ENCODE results near the gene TERB1.
A peak's percentile ranks its signal among the peaks of the same experiment; 100 is the strongest.

The TERB1 gene
- total RNA-seq = 0 to 0.23 (median 0.06) reads per million in 4 donors

- no peak for DNase-seq
Observed at GRCh38 chr16:66801320-66802105, at the start of gene TERB1. TERB1 (minus strand) TSS chr16:66801584; CDS start chr16:66796798, 4,786 bp downstream.

DNA sequence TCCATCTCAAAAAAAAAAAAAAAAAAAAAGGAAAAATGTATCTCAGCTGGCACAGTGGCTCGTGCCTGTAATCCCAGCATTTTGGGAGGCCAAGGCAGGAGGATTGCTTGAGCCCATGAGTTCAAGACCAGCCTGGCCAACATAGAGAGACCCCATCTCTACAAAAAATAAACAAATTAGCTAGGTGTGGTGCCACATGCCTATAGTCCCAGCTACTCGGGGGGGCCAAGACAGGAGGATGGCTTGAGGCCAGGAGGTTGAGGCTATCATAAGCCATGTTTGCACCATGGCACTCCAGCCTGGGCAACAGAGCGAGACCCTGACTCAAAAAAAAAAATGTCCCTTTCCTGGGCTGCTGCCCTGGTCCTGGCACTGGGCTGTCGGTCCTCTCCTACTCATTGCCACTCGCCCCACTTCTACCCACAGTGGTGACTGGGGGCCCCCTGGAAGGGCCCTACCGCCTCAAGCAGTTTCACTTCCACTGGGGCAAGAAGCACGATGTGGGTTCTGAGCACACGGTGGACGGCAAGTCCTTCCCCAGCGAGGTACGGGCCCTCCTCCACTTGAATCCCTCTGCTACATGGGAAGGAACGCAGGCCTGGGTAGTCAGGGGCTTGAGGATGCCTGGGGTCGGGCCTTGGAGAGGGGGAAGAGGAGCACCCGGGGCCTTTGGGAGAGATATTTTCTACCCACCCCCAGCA is 48.9 kb upstream of the TERB1 start:
- DNase-seq = no peak

DNA sequence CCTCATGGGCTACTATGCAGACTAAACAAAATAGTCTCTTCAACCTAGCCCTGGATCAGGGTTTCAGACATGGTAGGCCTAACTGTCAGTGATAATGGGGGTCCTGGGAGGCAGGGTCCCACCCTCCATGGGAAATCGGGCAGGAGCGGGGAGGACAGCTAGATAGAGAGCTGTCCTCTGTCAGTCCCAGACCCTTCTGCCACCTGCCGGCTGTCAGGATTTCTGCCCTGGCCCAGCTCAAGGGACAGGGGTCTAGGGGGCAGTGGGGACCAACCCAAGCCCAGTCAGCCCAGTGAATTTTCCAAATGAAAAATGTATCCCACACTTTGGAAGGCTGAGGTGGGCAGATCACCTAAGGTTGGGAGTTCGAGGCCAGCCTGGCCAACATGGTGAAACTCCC is 48.2 kb upstream of the TERB1 start:
- no peak for DNase-seq

DNA sequence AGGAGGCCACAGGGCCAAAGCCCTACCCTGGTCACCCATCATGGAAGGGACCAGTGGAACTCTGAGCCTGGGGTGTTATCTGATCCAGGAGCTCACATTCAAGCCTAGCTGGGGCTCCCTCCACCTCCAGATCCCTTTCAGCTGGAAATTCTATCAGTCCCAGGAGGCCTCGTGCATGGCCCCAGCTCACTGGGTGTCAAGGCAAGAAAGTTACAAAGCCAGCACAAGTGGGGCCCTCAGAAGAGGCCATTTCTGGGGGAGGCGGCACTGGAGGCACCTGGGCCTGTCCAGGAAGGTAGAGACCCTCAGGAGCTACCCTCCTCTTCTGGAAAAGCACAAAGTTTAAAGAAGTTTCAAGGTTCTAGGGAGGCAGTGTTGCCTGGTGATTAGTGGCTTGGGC is 47.6 kb upstream of the TERB1 start:
- DNase-seq = no peak

- DNase-seq = no peak
Observed at GRCh38 chr16:66848172-66848571, 46.8 kb upstream of the TERB1 start.

DNA sequence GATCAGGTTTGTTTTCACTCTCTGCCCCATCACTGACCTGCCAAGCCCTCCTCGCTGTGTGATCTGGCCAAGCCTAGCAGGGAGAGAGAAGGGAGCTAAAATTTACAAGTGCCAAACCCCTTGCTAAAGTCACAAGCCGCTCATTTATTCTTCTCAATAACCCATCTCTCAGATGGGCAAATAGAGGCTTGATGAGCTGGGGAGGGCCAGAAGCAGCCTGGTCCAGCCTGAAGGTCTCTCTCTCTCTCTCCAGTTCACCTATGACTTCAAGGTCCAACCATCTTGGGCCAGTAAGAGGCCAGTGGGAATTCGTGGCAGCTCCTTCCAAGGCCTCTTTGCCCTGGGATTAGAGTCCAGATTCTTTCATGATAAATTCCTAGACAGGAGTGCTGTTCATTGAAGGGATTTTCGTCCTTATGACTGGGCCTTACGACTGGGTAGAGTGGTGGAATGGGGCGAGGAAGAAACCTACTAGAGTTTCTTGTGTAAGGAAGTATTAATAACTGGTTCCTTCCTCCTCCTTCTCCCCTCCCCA is 46.2 kb upstream of the TERB1 start:
- DNase-seq = no peak

DNA sequence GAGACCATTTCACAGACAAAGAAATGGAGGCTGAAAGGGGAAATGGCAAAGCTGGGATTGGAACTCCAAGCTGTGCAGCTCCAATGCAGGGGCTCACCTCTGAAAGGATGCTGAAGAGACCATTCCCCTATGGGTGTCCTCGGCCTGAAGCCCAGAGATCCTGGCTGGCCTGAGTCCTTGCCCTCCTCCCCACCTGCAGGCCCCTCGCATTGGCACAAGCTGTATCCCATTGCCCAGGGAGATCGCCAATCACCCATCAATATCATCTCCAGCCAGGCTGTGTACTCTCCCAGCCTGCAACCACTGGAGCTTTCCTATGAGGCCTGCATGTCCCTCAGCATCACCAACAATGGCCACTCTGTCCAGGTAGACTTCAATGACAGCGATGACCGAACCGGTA is 45.4 kb upstream of the TERB1 start:
- no peak for DNase-seq

DNA sequence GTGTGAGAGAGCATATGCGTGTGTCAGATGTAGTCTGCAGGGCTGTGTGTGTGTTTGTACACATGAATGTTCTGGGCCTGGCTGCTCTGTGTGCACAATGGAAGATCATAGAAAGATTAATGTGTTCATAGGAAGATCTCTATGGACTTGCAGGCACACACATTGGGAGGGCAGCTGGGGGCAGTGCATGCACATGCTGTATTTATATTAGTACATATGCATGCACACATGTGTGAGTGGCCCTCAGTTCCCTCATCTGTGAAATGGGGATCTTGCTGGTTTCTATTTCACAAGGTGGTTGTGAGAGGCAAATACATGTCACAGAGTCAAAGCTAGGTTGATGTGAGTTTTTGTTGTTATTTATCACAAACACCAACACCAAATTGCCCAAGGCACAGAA is 44.9 kb upstream of the TERB1 start:
- DNase-seq = no peak

DNA sequence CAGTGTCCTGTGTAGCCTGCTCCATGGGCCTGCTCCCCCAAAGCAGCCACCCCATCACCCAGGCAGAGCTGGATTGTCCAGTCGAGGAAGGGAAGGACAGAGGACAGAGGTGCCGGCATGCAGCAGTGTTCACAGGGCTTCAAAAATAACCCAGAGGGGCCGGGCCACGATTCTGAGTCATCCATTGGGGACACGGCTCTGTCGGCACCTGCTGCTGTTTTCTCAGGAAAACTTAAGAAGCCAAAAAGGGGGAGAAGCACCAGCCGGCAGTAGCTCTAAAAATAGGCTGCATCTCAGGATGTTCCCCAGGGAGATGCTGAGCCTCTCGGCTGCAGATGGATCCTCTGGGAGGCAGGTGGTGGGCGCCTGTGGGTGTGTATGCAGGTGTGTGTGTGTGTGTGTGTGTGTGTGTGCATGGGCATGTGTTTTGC is 44.4 kb upstream of the TERB1 start:
- no peak for DNase-seq

- no peak for DNase-seq
Observed at GRCh38 chr16:66845080-66845410, 43.7 kb upstream of the TERB1 start.

GRCh38 chr16:66844342-66845079 is 43.1 kb upstream of the TERB1 start, which contains the start of gene CA7:
CA7 (plus strand) TSS chr16:66844414; CDS start chr16:66844488, 74 bp downstream.
- DNase-seq = no peak

DNA sequence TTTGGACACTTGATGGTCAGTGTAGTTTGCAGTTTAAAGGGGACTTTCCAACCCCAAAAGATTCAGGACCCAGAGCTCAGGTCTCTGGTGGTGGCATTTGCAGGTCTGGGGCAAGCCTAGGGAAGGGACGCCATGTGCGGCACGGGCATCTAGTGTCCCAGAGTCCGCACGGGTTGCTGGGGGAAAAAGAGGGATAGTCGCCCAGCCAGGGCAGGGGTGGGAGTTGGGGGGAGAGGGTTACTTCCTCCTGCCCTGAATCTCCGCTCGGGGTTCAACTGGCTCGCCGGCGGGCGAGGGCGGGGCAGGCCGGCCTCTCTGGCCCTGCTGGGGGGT is 42.6 kb upstream of the TERB1 start:
- DNase-seq = no peak

DNA sequence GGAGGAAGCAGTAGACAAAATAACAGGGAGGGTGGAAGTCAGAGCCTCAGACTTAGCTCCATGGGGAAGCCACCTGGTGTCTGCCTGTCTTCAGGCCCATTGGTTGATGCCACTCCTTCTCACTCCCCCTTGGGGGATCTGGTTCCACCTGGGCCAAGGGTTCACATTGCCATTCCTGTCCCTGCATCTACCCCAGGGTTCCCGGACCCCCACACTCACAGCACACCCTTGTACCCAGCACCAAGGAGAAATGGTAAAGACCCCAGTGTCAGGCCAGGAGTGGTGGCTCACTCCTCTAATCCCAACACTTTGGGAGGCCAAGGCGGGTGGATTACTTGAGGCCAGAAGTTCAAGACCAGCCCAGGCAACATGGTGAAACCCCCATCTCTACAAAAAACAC is 41.8 kb upstream of the TERB1 start:
- DNase-seq = no peak

- no peak for DNase-seq
Observed at GRCh38 chr16:66842765-66843164, 41.4 kb upstream of the TERB1 start.

GRCh38 chr16:66841366-66841765 is 40.0 kb upstream of the TERB1 start:
- no peak for DNase-seq

GRCh38 chr16:66840883-66841282 is 39.5 kb upstream of the TERB1 start:
- no peak for DNase-seq

GRCh38 chr16:66834746-66835145 is 33.4 kb upstream of the TERB1 start:
- no peak for DNase-seq

DNA sequence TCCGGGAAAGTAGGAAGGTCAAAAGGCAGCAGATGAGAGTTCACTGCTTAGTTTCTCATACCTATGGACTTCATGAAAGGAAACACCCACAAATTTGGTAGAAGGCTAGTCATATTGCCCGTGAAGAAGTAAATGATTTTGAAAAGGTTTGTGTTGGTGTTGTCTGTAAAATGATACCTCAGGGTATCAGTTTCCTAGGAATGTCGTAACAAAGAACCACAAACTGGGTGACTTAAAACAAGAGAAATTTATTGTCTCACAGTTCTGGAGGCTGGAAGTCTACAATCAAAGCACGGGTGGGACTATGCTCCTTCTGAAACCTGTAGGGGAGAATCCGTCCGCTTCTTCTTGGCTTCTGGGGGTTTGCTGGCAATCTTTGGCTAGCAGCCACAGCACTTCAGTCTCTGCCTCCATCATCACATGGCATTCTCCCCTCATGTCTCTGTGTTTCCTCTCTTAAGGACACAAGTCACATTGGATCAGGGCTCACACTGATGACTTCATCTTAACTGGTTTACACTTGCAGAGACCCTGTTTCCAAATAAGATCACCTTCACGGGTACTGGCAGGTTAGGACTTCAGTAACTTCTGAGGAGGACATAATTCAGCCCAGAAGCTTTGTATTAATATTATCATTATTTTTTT is 31.4 kb upstream of the TERB1 start:
- DNase-seq = no peak

DNA sequence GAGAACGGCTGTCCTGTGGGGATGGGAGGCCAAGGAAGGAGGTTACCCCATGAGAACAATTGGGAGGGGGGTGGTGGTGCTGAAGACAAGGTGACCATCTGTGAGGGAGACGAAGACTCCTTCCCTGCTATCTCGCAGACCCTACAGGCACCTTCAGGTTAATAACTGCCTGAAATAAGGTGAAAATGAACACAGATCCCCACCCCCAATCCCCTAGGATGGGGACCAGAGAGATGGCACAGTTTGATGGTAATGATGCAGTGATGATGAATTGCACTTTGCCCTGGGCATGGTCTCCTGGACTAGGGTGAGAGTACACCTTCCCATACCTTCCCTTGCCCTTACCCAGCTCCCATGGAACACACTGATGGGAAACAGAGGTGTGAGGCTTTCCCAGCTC is 30.8 kb upstream of the TERB1 start:
- DNase-seq = no peak

- peak; percentile 78 to 92 (median 84) for DNase-seq
Observed at GRCh38 chr16:66830422-66831404, 29.3 kb upstream of the TERB1 start, which contains the start of gene NAE1. NAE1 (minus strand) TSS chr16:66830976; CDS start chr16:66830899, 77 bp downstream.

DNA sequence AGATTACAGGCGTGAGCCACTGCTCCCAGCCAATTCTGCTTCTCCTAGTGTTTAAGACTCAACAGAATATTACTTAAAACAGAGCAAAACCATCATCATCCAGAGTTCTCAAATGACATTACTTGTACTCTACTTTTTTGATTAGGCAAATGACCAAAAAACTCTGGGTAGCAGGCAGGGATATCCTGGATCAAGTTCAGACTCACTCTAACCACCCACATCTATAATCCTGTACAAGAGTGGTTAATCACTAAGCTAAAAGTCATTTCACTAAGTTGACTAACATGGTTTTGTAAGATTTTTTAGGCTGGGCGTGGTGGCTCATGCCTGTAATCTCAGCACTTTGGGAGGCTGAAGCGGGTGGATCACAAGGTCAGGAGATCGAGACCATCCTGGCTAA is 22.6 kb upstream of the TERB1 start:
- DNase-seq = no peak

DNA sequence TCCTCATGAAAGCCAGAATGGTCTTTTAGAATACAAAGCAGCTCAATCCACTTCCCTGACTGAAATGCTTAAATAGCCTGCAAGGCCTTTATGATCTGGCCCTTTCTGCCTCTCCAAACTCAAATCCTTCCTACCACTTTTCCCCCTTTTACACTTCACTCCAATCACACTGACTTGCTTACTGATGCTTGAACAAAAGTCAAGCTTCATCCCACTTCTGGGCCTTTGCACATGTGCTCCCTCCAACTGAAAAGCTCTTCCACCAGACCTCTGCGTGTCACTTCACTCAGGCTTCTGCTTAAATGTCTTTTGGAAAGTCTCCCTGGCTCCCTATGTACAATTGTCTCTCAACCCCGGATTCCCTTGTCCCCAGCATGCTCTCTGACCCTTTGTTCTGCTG is 13.3 kb upstream of the TERB1 start:
- no peak for DNase-seq

Measured in T-helper 1 cell (primary cell).